ENCODE data around the gene LRRC14B.

The LRRC14B gene

DNA sequence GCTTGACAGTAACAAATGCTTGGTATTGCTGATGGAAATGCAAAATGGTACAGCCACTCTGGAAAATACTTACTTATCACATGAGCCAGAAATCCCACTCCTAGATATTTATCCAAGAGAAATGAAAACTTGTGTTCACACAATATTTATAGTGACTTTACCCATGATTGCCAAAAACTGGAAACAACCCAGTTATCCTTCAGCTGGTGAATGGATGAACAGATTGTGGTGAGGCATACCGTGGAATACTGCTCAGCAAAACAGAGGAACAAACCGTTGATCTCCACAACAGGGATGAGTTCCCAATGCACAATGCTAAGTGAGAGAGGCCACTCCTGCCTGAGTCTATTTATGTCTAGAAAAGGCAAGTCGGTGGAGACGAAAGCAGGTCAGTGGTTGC is 40.5 kb upstream of the LRRC14B start:
- TF ChIP-seq, protein P1, sequence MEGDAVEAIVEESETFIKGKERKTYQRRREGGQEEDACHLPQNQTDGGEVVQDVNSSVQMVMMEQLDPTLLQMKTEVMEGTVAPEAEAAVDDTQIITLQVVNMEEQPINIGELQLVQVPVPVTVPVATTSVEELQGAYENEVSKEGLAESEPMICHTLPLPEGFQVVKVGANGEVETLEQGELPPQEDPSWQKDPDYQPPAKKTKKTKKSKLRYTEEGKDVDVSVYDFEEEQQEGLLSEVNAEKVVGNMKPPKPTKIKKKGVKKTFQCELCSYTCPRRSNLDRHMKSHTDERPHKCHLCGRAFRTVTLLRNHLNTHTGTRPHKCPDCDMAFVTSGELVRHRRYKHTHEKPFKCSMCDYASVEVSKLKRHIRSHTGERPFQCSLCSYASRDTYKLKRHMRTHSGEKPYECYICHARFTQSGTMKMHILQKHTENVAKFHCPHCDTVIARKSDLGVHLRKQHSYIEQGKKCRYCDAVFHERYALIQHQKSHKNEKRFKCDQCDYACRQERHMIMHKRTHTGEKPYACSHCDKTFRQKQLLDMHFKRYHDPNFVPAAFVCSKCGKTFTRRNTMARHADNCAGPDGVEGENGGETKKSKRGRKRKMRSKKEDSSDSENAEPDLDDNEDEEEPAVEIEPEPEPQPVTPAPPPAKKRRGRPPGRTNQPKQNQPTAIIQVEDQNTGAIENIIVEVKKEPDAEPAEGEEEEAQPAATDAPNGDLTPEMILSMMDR (IDR thresholded peaks at IDR 0.05): no peak
- Histone ChIP-seq H3K4me1 (no peaks in the 10 kb centered on the region), H3K27ac (no peak overlapping the region), H3K9ac (no peak overlapping the region), H3K4me3 (ENCODE audit: low read depth, low read length) (no peak overlapping the region), H3K36me3 (ENCODE audit: control insufficient read depth, insufficient read depth, low read length) (no peaks in the 10 kb centered on the region), H3K27me3 (ENCODE audit: control insufficient read depth, insufficient read depth, low read length) (no peaks in the 10 kb centered on the region), H2AFZ (no peak overlapping the region), H3K4me2 (ENCODE audit: low read length) (no peak overlapping the region), H3K79me2 (no peaks in the 10 kb centered on the region), H3K9me3 (ENCODE audit: control insufficient read depth, low read length) (peaks cover 7% of the 10 kb centered on the region)

DNA sequence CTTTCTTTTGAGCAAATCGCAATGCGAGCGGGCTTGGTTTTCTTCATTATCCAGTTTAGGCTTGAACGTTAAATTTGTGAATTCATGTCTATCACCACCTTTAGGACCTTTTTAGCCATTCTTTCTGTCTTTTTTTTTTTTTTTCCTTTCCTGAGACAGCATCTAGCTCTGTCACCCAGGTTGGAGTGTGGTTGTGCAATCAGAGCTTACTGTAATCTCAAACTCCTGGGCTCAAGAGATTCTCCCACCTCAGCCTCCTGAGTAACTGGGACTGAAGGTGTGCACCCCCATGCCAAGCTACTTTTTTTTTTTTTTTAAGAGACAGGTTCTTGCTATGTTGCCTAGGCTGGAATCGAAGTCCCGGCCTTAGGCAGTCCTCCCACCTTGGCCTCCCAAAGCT is 39.2 kb upstream of the LRRC14B start:
- H3K4me2 ChIP-seq (ENCODE audit: low read length): no peak overlapping the region
- no peak overlapping the region for H3K27ac ChIP-seq
- no peak overlapping the region for H3K9ac ChIP-seq
- H3K4me3 ChIP-seq (ENCODE audit: low read depth, low read length): no peak overlapping the region
- H2AFZ ChIP-seq: no peak overlapping the region
- peaks cover 7% of the 10 kb centered on the region for H3K9me3 ChIP-seq (ENCODE audit: control insufficient read depth, low read length)
- TF ChIP-seq, protein P1 (IDR thresholded peaks at IDR 0.05): no peak
- H3K27me3 ChIP-seq (ENCODE audit: control insufficient read depth, insufficient read depth, low read length): no peaks in the 10 kb centered on the region
- H3K79me2 ChIP-seq: no peaks in the 10 kb centered on the region
- H3K4me1 ChIP-seq: no peaks in the 10 kb centered on the region
- H3K36me3 ChIP-seq (ENCODE audit: control insufficient read depth, insufficient read depth, low read length): no peaks in the 10 kb centered on the region

DNA sequence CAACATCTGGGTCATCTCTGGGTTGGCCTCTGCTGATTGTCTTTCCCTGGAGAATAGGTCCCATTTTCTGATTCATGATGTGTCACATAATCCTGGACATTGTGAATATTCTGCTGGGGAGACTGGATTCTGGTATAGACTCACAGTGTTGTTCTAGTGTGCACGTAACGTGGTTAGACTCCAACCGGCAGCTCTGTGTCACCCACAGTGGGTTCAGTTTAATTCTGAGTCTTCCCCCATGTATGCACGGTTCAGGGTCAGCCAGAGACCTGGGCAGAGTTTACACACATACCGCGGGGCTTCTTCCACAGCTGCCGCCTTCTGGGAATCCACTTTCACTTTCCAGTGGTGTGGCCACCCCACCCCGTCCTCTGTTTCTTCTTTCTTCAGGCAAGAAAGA is 38.0 kb upstream of the LRRC14B start:
- Histone ChIP-seq H3K79me2 (no peaks in the 10 kb centered on the region), H3K4me3 (ENCODE audit: low read depth, low read length) (no peak overlapping the region), H3K4me2 (ENCODE audit: low read length) (no peak overlapping the region), H3K9me3 (ENCODE audit: control insufficient read depth, low read length) (no peaks in the 10 kb centered on the region), H3K36me3 (ENCODE audit: control insufficient read depth, insufficient read depth, low read length) (no peaks in the 10 kb centered on the region), H3K9ac (no peak overlapping the region), H3K27me3 (ENCODE audit: control insufficient read depth, insufficient read depth, low read length) (no peaks in the 10 kb centered on the region), H3K27ac (no peak overlapping the region), H2AFZ (no peak overlapping the region), H3K4me1 (no peaks in the 10 kb centered on the region)
- TF ChIP-seq, protein P1 (IDR thresholded peaks at IDR 0.05): no peak

DNA sequence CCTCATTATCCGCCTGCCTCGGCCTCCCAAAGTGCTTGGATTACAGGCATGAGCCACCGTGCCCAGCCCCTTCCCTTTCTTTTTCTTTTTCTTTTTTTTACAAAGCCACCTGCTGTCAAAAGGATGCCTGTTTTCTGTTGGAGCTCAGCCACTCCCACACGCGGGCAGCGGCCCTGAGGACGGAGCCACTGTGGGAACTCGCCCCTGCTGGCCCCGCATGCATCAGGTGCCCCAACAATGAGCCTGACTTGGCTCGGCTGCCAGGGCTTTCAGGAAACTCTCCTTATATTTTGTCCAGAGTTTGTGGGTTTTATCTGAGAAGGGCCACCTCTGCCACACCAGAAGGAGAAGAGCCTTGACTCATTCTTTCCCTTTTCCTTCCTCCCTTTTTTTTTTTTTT is 37.1 kb upstream of the LRRC14B start:
- Histone ChIP-seq H3K4me2 (ENCODE audit: low read length) (no peak overlapping the region), H3K27ac (no peak overlapping the region), H3K36me3 (ENCODE audit: control insufficient read depth, insufficient read depth, low read length) (no peaks in the 10 kb centered on the region), H3K4me1 (no peaks in the 10 kb centered on the region), H3K27me3 (ENCODE audit: control insufficient read depth, insufficient read depth, low read length) (no peaks in the 10 kb centered on the region), H3K9me3 (ENCODE audit: control insufficient read depth, low read length) (no peaks in the 10 kb centered on the region), H3K9ac (no peak overlapping the region), H3K4me3 (ENCODE audit: low read depth, low read length) (no peak overlapping the region), H2AFZ (no peak overlapping the region), H3K79me2 (no peaks in the 10 kb centered on the region)
- TF ChIP-seq, protein P1 (IDR thresholded peaks at IDR 0.05): no peak

DNA sequence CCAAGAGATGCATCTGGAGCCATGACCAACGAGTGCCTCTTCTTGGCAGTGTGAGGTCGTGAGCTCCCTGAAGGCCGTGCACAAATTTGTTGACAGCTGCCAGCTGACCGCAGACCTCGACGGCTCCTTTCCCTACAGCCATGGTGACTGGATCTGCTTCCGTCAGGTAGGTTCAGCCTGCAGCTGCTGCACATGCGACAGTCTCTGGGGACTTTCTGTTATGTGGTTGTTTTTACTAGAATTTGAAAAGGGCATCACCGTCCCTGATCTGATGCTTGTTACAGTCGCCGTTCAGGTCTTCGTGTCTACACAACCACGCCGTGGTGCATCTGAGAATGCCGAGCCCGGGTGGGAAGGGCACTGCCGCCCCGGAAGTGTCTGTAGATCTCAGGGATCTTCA is 36.5 kb upstream of the LRRC14B start:
- H3K79me2 ChIP-seq: no peaks in the 10 kb centered on the region
- no peak overlapping the region for H3K4me3 ChIP-seq (ENCODE audit: low read depth, low read length)
- H3K9me3 ChIP-seq (ENCODE audit: control insufficient read depth, low read length): no peaks in the 10 kb centered on the region
- H3K9ac ChIP-seq: no peak overlapping the region
- no peaks in the 10 kb centered on the region for H3K27me3 ChIP-seq (ENCODE audit: control insufficient read depth, insufficient read depth, low read length)
- no peaks in the 10 kb centered on the region for H3K36me3 ChIP-seq (ENCODE audit: control insufficient read depth, insufficient read depth, low read length)
- H3K4me2 ChIP-seq (ENCODE audit: low read length): no peak overlapping the region
- no peak overlapping the region for H3K27ac ChIP-seq
- no peak overlapping the region for H2AFZ ChIP-seq
- no peaks in the 10 kb centered on the region for H3K4me1 ChIP-seq
- TF ChIP-seq, protein P1 (IDR thresholded peaks at IDR 0.05): no peak

Measured in parathyroid adenoma (tissue), 2 donors.